Retina (tissue), 1 donor: ENCODE measurements around the gene CD55.

Source experiments
- DNase-seq: peaks from one replicate; pipeline ENCODE4 v3.0.0-alpha.2; 2016

CD55 gene

DNA sequence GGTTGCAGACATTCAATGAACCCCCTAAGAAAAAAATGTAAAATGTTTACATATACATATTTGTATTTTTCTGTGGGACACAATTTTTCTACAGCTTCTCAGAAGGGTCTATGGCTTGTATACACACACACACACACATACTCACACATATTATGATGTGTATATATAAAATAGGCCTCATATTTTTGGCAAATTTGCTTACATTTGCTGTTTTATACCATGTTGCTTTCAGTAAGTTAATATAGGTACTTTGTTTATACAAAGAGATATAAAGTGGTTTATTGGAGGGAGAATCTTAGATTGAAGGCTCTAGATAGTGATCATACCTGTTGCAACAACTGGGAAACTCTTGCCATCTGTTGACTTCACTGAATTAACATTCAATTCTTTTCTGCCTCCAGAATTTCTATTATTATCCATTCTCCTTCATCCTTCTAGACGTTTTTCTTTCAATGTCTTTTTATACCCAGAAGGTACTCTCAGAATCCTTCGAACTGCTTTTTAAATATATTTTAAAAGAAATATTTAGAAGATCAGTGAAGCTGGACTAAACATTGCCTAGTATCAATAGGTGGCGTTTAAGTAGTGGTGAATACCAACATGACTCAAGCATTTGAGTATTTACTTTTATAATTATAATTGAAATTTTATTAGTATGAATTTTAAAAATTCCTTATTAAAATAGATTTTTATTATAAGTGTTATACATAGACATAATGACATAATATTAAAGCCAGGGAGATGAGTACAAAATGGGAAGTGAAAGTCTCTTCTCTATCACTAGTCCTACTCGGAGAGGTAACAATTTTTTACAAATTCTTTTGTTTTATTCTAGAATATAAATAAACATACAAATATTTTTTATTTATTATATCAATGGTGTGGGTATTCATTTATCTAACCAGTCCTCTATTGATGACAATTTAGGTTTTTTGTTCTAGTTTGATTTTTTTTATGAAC, 10.2 kb downstream of the CD55 start:
- no peak for DNase-seq

DNA sequence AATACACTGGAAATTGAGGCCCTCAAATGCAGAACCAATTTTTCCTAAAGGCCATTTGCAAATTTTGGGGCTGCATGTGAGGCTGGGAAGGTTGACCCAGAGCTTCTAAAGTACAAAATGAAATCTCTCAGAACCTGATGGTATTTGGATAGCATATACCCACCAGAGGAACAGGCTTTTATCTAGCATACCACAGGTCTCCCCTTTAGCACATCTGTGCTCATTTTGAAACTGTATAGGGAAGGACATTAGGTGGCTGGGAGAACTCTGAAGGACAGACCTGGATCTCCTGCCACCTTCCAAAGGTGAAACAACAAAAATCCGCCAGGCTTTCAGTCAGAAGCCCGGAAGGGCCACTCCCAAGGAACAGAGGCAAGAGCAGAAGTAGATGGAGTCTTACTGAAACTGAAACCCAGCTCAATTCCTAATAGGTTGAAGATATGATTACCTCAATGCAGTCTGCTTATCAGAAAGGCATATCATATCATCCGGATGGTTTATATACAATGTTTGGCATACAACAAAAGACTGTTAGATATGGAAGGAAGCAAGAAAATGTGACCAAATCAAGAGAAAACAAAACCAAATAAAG, 11.6 kb downstream of the CD55 start:
- no peak for DNase-seq

DNA sequence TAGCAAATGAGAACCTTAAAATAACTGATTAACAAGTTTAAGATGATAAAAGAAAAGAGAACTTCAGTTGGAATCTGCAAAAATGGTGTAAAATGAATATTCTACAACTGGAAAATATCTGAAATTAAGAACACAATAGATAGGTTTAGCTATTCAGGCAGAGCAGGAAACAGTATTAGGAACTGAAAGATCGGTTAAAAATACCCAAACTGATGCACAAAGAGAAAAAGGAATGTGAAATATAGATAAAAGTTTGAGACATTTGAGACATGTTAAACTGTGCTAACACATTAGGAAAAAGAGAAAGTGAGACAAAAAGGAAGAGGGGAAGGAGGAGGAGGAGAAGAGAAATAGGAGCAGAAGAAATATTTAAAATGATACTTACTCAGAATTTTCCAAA, 12.1 kb downstream of the CD55 start:
- DNase-seq: no peak

DNA sequence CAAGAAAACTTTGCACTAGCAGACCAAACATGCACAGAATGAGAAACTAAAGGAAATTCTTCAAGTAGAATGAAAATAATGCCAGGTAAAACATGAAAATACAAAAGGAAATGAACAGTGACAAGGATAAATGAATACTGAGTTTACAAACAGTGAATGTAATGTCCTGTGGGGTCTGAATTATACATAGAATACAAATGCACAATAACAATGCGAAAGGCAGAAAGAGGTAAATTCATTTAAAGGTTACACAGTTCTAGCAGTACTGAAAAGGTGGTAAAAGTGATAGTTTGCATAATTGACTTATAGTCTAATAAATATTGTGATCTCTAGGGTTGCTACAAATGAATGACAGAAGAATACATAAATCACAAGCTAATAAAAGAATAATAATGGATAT, 12.9 kb downstream of the CD55 start:
- DNase-seq: no peak

DNA sequence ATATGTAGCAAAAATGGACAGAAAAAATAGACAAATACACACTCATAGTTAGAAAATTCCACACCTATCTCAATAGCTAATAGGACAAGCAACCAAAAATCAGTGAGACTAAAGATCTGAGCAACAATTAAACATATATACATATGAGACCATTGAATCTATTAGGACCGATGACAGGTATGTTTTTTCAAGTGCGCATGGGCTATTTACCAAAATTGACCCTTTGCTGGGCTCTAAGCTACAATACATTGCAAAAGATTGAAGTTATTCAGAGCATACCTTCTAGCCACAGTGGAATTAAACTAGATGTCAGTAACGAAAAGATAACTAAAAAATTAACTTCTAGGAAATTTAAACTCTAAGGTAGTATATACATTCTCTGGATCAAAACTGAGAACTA, 13.7 kb downstream of the CD55 start:
- no peak for DNase-seq

DNA sequence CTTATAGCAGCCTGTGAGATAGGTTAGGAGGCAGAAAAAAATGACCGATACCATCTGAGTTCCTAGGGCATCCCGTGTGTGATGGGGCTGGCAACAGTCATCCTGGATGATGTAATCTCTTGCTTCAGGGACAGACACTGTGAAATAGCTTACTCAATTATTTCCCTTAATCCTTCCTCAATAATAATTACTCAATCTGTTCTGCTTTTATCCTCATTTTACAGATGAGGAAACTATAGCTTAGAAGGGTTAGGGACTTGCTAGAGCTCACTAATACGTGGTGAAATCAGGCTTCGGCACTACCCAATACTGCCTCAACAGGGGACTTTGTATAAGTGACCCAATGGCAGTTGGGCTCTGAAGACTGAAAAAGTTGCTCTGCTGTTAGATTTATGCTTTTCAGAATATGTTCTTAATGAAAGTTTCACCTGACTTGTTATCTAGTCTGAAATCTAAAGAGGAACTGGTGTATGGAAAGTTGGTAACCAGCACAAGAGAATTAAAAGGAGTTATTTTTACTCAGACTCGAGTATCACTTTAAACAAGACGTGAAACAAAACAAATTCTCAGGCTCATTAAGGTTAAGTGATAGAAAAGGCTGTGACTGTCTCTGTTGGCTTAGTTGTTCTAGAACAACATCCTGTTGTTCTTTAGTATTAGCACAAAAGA, 14.4 kb downstream of the CD55 start:
- DNase-seq: no peak

DNA sequence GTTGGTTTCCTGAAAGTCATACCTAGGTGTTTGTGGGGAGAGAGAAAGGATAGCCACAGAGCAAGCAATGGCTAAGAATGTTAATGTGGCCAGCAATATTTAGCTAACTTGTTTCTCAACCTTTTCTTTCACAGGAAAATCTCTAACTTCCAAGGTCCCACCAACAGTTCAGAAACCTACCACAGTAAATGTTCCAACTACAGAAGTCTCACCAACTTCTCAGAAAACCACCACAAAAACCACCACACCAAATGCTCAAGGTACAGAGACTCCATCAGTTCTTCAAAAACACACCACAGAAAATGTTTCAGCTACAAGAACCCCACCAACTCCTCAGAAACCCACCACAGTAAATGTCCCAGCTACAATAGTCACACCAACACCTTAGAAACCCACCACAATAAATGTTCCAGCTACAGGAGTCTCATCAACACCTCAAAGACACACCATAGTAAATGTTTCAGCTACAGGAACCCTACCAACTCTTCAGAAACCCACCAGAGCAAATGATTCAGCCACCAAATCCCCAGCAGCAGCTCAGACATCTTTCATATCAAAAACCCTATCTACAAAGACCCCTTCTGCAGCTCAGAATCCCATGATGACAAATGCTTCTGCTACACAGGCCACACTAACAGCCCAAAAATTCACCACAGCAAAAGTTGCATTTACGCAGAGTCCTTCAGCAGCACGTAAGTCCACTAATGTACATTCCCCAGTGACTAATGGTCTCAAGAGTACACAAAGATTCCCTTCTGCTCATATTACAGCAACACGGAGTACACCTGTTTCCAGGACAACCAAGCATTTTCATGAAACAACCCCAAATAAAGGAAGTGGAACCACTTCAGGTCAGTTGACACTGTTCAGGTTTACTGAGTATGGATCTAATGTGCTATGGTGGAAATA, 15.3 kb downstream of the CD55 start:
- DNase-seq: no peak

DNA sequence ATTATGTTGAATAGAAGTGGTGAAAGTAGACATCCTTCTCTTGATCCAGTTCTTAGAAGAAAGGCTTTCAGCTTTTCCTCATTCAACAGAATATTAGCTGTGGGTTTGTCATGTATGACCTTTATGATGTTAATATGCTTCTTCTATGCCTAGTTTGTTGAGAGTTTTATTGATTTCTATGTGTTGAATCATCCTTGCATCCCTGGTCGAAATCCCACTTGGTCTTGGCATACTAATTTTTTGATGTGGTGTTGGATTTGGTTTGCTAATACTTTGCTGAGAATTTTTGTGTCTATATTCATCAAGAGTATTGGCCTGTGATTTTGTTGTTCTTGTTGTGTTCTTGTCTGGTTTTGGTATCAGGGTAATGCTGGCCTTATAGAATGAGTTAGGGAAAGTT, 20.9 kb downstream of the CD55 start:
- DNase-seq: no peak

DNA sequence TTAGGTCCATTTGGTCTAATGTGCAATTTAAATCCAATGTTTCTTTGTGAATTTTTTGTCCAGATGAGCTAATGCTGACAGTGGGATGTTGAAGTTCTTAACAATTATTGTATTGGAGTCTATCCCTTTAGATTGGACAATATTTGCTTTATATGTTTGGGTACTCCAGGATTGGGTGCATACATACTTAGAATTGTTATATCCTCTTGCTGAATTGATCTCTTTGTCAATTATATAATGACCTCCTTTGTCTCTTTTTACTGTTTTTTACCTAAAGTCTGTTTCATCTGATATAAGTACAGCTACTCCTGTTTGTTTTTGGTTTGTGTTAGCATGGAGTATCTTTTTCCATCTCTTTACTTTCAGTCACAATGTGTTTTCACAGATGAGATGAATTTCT, 22.2 kb downstream of the CD55 start:
- no peak for DNase-seq

DNA sequence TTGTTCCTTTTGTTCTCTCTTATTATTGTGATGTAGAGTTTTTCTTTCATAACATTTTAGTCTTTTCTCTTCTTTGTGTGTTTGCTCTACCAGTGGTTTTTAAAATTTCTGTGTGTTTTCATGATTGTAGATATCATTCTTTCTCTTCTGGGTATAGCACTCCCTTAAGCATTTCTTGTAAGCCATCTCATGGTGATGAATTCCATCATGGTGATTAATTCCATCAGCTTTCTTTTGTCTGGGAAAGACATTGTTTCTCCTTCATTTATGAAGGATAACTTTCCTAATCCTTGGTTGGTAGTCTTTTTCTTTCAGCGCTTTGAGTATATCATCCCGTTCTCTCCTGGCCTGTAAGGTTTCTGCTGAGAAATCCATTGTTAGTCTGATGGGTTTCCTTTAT, 22.7 kb downstream of the CD55 start:
- no peak for DNase-seq

DNA sequence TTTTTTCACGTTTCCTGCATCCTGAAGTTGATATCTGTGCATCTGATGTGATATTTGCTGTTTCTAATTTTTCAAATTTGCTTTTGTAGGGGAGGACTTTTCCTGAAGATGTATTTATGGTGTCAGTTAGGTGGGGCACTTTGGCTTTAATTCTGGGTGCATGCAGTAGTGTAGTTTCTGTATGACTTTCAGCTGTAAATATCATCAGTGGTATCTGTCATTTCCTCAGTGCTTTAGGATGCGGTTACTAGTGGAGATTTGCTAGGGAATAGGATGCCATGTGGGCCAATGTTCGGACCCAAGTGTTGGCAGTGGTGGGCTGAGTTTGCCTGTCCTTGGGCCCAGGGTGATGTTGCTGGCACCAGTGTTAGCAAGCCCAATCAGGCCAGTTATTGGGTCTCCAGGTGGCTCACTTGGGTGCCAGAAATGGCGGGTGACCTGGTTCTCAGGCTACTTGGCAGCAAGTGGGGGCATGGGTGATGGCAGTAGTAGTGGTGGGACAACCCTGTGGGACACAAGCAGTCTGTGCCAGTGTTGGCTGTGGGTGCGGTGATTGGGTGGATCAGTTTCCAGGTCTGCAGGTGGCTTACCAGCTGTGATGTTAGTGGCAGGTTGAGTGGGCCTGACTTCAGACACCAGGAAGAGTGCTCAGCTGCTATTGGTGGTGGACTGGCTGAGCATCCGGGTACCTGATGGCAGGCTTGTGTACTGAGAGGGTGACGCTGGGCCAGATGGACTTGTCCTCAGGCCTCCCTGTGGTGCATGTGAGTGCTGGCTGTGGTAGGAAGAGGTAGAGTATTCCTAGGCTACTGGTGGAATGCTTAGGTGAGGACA, 24.4 kb downstream of the CD55 start:
- no peak for DNase-seq

DNA sequence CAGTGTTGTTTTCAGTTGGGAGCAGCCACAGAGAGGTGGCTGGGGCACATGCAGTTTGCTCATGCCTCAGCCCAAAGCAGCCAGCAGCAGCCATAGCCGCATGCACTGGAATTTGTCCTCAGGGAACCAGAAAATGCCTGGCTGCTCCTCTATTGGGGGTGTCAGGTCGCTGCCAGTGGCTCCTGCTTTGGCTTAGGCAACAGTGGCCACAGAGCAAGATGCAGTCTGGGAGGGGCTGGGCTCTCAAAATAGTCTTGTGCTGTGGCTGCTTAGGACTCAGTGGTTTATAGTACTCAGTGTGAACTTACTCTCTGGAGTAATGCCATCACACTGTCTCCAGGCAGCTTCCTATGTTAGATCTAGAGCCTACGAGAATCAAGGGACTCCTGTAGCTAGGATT, 25.0 kb downstream of the CD55 start:
- no peak for DNase-seq

DNA sequence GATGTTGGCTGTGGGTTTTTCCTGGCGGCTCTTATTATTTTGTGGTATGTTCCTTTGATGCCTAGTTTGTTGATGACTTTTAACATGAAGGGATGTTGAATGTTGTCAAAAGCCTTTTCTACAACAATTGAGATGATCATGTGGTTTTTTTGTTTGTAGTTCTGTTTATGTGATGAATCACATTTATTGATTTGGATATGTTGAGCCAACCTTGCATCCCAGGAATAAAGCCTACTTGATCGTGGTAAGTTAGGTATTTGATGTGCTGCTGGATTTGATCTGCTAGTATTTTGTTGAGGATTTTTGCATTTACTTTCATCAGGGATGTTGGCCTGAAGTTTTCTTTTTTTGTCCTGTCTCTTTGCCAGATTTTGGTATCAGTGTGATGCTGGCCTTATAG, 28.5 kb downstream of the CD55 start:
- no peak for DNase-seq

DNA sequence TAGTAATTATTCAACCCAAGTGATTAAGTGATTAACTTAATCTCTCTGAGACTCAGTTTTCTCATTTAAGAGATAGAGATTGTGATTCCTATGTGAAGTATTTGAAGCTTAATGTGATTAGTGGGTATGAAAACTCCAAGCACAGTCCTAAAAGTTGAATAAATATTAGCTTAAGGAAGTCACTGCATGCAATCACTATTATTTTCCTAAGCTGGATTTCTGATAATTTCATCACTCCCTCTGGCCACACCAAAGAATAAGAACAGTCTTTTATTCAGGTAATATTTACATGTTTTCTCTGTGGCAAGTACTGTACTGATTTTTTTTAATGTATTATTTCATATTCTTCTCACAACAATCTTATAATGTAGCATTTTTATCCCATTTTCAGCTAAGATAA, 31.1 kb downstream of the CD55 start:
- no peak for DNase-seq

DNA sequence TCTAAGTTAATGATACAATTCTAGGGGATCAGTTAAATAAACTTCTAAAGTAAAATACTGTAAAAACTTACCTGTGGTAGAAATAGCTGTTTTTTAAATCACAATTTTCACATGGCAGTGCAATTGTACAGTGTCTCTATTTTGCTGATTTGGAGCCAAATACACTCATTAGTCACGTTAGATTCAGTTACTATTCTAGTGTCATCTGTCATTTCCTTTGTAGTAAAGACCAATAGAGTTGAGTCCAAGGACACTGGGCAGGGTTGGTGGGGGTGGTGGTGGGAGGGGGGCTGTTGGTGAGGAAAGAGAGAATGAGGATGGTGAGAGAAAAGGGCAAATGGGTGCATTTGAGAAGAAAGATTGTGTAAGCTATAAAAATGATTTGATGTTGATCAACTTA, 33.6 kb downstream of the CD55 start:
- DNase-seq: no peak

DNA sequence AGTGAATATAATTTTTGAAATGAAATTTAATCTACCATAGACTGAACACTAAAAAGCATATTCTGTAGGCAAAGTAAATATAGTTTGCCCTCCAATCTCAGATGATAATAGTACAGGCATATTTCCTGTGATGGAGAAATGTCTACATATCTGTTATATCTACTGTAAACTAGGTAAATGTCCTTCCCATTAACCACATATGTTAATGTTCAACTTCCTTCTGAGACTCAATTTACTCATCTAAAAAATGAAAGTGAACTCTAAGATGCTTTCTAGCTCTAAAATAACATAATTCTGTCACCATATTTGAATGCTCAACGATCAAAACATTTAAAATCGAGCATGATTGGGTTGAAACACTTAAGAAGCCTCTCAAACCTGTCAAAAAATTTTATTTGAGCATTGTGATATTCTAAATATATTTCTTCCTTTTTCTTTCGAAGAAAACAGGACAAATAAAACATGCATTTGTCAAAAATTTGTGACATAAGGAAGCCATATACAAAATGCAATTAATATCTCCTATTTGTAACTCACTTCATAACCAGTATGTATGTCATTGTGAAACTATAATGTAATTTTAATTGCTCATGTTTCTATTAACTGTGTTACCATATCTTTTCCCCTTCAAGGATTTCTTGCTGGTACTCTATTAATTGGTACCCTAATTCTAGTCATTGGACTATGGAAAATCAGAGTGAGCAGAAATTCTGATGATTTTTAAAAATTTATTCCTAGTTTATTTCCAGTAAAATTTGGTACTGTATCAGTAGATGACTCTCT, 34.2 kb downstream of the CD55 start:
- DNase-seq: no peak

DNA sequence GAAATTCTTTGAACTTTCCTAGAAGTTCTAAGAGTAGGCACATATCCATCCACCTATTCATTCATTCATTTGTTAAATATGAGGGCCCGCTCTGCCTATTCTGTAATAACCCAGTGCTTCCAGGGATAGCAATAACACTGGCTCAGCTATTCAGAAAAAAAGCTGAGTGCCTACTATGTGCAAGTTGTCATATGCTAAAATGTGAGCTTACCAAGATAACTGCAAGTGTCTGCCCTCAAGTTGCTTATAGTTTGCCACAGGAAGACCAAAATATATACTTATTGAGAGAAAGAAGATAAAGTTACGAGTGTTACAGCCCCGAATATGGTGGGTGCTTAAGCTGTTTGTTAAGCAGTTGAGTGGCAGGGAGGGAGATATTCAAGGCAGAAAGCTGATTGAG, 39.6 kb downstream of the CD55 start:
- DNase-seq: no peak

DNA sequence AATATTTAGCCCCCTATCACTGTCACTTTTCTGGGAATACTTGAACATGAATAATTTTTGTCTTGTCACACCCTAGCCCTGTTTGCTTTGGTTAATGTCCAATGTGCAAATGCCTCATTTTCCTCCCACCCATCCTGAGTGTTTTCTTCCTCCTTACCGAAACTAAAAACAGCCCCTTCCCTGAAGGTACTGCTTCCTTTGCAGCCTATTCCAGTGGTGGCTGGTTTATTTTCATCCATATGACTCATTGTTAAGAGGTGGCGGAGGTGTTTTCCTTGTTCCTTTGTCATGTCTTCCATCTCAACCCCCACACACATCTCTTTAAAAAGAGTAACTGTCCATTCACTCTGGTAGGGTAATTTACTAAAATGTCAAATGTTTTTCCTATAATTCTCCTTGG, 40.4 kb downstream of the CD55 start:
- no peak for DNase-seq

DNA sequence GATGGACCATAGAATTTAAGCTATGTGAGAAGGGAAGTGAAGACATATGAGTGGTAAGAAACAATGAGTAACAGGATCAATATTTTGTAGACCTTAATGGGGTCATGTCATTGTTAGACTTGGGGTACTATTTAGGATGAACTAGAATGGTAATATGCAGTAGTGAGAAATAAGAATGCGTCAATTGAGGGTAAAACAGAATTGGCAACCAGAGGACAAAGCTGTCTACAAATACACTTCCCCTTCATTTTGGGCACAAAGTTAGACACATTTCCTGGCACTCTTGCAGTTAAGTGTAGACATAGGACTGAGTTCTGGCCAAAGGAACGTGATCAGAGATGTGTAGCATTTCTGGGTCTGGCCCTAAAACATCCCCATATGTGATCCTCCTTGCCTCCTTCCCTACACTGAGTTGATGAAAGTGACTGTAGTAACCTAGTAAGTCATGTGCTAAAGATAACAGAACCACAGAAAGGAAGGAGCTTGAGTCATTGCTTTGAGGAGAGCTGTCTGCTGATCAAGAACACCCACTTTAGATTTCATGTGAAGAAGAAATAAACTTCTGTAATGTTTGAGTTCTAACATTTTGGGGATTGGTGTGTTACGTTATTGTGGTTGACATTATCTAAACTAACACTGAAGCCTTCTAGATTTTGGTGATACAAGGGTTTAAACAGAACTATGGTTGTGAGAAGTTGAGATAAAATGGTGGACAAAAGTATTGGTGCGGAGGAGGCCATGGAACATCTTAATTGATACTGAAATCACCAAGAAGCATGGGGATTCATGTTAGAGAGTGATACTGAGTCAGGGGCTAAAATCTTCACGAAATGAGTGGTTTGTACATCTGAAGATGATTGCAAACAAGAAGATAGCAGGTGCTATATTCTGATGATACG, 41.7 kb downstream of the CD55 start:
- no peak for DNase-seq

DNA sequence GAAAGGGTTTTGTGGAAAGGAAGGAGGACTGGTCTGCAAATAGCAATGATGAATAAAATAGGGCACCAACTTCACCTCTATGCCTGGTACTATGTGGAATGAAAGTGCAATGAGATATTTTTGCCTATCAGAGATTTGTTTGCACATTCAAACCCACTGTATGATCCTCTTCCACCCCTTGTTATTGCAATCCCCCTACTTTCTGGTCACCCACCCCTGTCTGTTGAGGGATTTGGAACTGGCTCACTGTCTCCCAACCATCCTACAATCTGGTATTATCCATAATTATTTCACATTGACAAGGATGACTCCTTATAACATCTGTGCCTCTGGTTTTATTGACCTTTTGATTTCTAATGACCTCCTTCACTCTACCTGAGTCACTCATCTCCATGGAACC, 42.4 kb downstream of the CD55 start:
- DNase-seq: no peak
